Activated T-cell treated with anti-CD3 and anti-CD28 coated beads, Interleukin-2, amount 50 U/mL, for 4 hours (primary cell): ENCODE data around the gene DNAH8. TPM values are rescaled to one million over a fixed set of nuclear protein-coding genes. Genes with fewer than 3 reads are reported as not detected.

Source experiments
- ATAC-seq, 2 donors: fragments of 200-7000 bp; cut with Tn5 transposase; one replicate each; pipeline ENCODE4 v1.10.0; 2021
- DNase-seq: peaks from one replicate; pipeline ENCODE4 v3.0.0-alpha.2; 2020
- H3K27me3 Mint-ChIP-seq: one replicate; pipeline ENCODE4 v1.8.0; 2021; ENCODE audit warnings: low read depth, mixed read lengths
- H3K36me3 Mint-ChIP-seq: one replicate; pipeline ENCODE4 v1.8.0; 2022; ENCODE audit warnings: mixed read lengths; ENCODE audit not compliant: insufficient read depth
- H3K4me1 Mint-ChIP-seq: one replicate; pipeline ENCODE4 v1.8.0; 2021; ENCODE audit warnings: low read depth, mixed read lengths
- H3K4me3 Mint-ChIP-seq: one replicate; pipeline ENCODE4 v1.8.0; 2021; ENCODE audit warnings: mild to moderate bottlenecking, moderate library complexity, mixed read lengths
- H3K9me3 Mint-ChIP-seq: one replicate; pipeline ENCODE4 v1.8.0; 2021; ENCODE audit warnings: mixed read lengths
- total RNA-seq, 3 donors: library from RNA; stranded (reverse); gene quantifications; one replicate each; pipeline ENCODE4 v1.2.1, GENCODE V29; 2021

The DNAH8 gene
- total RNA-seq, 3 donors from 2014 or later = 0.11 to 0.22 (median 0.13) TPM

- H3K9me3 Mint-ChIP-seq = no peaks in the 10 kb centered on the region
- H3K27me3 Mint-ChIP-seq = peaks cover 5% of the 10 kb centered on the region
- DNase-seq (no peak), ATAC-seq (peak; percentile 90 to 91)
- no peaks in the 10 kb centered on the region for H3K36me3 Mint-ChIP-seq
- H3K4me3 Mint-ChIP-seq = no peak overlapping the region
- no peaks in the 10 kb centered on the region for H3K4me1 Mint-ChIP-seq
Observed at GRCh38 chr6:38973178-38974057, 258.3 kb downstream of the DNAH8 start.

GRCh38 chr6:38974389-38975151 lies 259.5 kb downstream of the DNAH8 start:
- ATAC-seq = no peak
- peaks cover 10% of the 10 kb centered on the region for H3K27me3 Mint-ChIP-seq
- no peak for DNase-seq

GRCh38 chr6:38975621-38976049 lies 260.5 kb downstream of the DNAH8 start:
- DNase-seq = no peak
- no peaks in the 10 kb centered on the region for H3K4me1 Mint-ChIP-seq
- no peak for ATAC-seq
- no peaks in the 10 kb centered on the region for H3K36me3 Mint-ChIP-seq
- H3K27me3 Mint-ChIP-seq = peaks cover 11% of the 10 kb centered on the region
- no peak overlapping the region for H3K4me3 Mint-ChIP-seq
- H3K9me3 Mint-ChIP-seq = no peaks in the 10 kb centered on the region

More at GRCh38 chr6:38974389-38975151, 259.5 kb downstream of the DNAH8 start:
- H3K36me3 Mint-ChIP-seq = no peaks in the 10 kb centered on the region
- no peaks in the 10 kb centered on the region for H3K9me3 Mint-ChIP-seq
- no peaks in the 10 kb centered on the region for H3K4me1 Mint-ChIP-seq
- no peak overlapping the region for H3K4me3 Mint-ChIP-seq

- no peak for DNase-seq
- ATAC-seq = no peak
- H3K4me3 Mint-ChIP-seq = no peak overlapping the region
- no peaks in the 10 kb centered on the region for H3K36me3 Mint-ChIP-seq
- no peaks in the 10 kb centered on the region for H3K9me3 Mint-ChIP-seq
- H3K4me1 Mint-ChIP-seq = no peaks in the 10 kb centered on the region
- H3K27me3 Mint-ChIP-seq = peaks cover 11% of the 10 kb centered on the region
Observed at GRCh38 chr6:38976051-38976450, 260.9 kb downstream of the DNAH8 start.

GRCh38 chr6:38976801-38977500 lies 261.8 kb downstream of the DNAH8 start:
- H3K9me3 Mint-ChIP-seq = no peaks in the 10 kb centered on the region

GRCh38 chr6:38978139-38978704 lies 263.1 kb downstream of the DNAH8 start:
- DNase-seq = no peak
- H3K9me3 Mint-ChIP-seq = no peaks in the 10 kb centered on the region
- H3K27me3 Mint-ChIP-seq = peaks cover 18% of the 10 kb centered on the region
- no peaks in the 10 kb centered on the region for H3K4me1 Mint-ChIP-seq
- no peaks in the 10 kb centered on the region for H3K36me3 Mint-ChIP-seq
- ATAC-seq = no peak
- H3K4me3 Mint-ChIP-seq = no peak overlapping the region

More at GRCh38 chr6:38976801-38977500, 261.8 kb downstream of the DNAH8 start:
- no peaks in the 10 kb centered on the region for H3K36me3 Mint-ChIP-seq
- DNase-seq = no peak
- no peaks in the 10 kb centered on the region for H3K4me1 Mint-ChIP-seq
- no peak for ATAC-seq
- H3K27me3 Mint-ChIP-seq = peaks cover 11% of the 10 kb centered on the region
- no peak overlapping the region for H3K4me3 Mint-ChIP-seq

- H3K9me3 Mint-ChIP-seq = no peaks in the 10 kb centered on the region
- DNase-seq (no peak), ATAC-seq (no peak)
- peaks cover 23% of the 10 kb centered on the region for H3K27me3 Mint-ChIP-seq
- no peaks in the 10 kb centered on the region for H3K36me3 Mint-ChIP-seq
- no peak overlapping the region for H3K4me3 Mint-ChIP-seq
- no peaks in the 10 kb centered on the region for H3K4me1 Mint-ChIP-seq
Observed at GRCh38 chr6:38982470-38982869, 267.4 kb downstream of the DNAH8 start.

GRCh38 chr6:38984723-38985122 lies 269.6 kb downstream of the DNAH8 start:
- Mint-ChIP-seq H3K4me1 (no peaks in the 10 kb centered on the region), H3K4me3 (no peak overlapping the region), H3K27me3 (peaks cover 16% of the 10 kb centered on the region), H3K36me3 (no peaks in the 10 kb centered on the region), H3K9me3 (no peaks in the 10 kb centered on the region)
- DNase-seq (no peak), ATAC-seq (no peak)

GRCh38 chr6:38985839-38986238 lies 270.7 kb downstream of the DNAH8 start:
- H3K9me3 Mint-ChIP-seq = no peaks in the 10 kb centered on the region
- H3K4me3 Mint-ChIP-seq = no peak overlapping the region
- H3K36me3 Mint-ChIP-seq = no peaks in the 10 kb centered on the region
- H3K27me3 Mint-ChIP-seq = peaks cover 15% of the 10 kb centered on the region
- DNase-seq = no peak
- no peaks in the 10 kb centered on the region for H3K4me1 Mint-ChIP-seq
- ATAC-seq = peak; percentile 43 to 56

- no peak for ATAC-seq
- Mint-ChIP-seq H3K27me3 (peaks cover 13% of the 10 kb centered on the region), H3K4me1 (no peaks in the 10 kb centered on the region), H3K36me3 (no peaks in the 10 kb centered on the region), H3K9me3 (no peaks in the 10 kb centered on the region), H3K4me3 (no peak overlapping the region)
- DNase-seq = no peak
Observed at GRCh38 chr6:38987503-38987902, 272.4 kb downstream of the DNAH8 start.

GRCh38 chr6:38988736-38989449 lies 273.8 kb downstream of the DNAH8 start:
- DNase-seq (no peak), ATAC-seq (no peak)
- no peaks in the 10 kb centered on the region for H3K4me1 Mint-ChIP-seq
- H3K9me3 Mint-ChIP-seq = no peaks in the 10 kb centered on the region
- H3K4me3 Mint-ChIP-seq = no peak overlapping the region
- H3K27me3 Mint-ChIP-seq = peaks cover 5% of the 10 kb centered on the region
- no peaks in the 10 kb centered on the region for H3K36me3 Mint-ChIP-seq

GRCh38 chr6:38990475-38990874 lies 275.4 kb downstream of the DNAH8 start:
- H3K36me3 Mint-ChIP-seq = no peaks in the 10 kb centered on the region
- peaks cover 4% of the 10 kb centered on the region for H3K27me3 Mint-ChIP-seq
- no peaks in the 10 kb centered on the region for H3K9me3 Mint-ChIP-seq
- H3K4me3 Mint-ChIP-seq = no peak overlapping the region
- no peak for DNase-seq
- ATAC-seq = no peak
- no peaks in the 10 kb centered on the region for H3K4me1 Mint-ChIP-seq

- ATAC-seq (no peak), DNase-seq (no peak)
- no peak overlapping the region for H3K4me3 Mint-ChIP-seq
- H3K27me3 Mint-ChIP-seq = peaks cover 27% of the 10 kb centered on the region
- no peaks in the 10 kb centered on the region for H3K4me1 Mint-ChIP-seq
- H3K9me3 Mint-ChIP-seq = no peaks in the 10 kb centered on the region
- no peaks in the 10 kb centered on the region for H3K36me3 Mint-ChIP-seq
Observed at GRCh38 chr6:38996676-38997075, 281.6 kb downstream of the DNAH8 start.
